HepG2 (cell line): ENCODE data around the gene COL26A1. TPM values are rescaled to one million over a fixed set of nuclear protein-coding genes. Genes with fewer than 3 reads are reported as not detected.

Source experiments
- ATAC-seq: fragments of 200-7000 bp; cut with Tn5 transposase; 3 replicates; pipeline ENCODE4 v1.9.1; 2020; ENCODE audit warnings: mild to moderate bottlenecking, moderate library complexity
- BruUV-seq: library from RNA; stranded (reverse); fragments of 400-500 nt; replicated peaks from 2 replicates; lab custom pipeline; 2021; lab: Mats Ljungman, UMichigan
- CTCF ChIA-PET: fragments of 300-600 bp; formaldehyde crosslinking; extraction: SDS; loops from one replicate; lab custom pipeline; 2021; ENCODE audit warnings: low total read pairs, inconsistent platforms, low intra/inter-chr PET ratio; lab: Yijun Ruan, JAX
- POLR2A ChIA-PET: fragments of 350-600 bp; sonication (Branson Sonifier 250); formaldehyde crosslinking; loops from one replicate; lab custom pipeline; 2020; ENCODE audit warnings: antibody characterized with exemption, inconsistent platforms; lab: Yijun Ruan, JAX
- DNase-seq: peaks from one replicate; pipeline ENCODE4 v3.0.0-alpha.2; 2015; ENCODE audit warnings: low spot score
- FAIRE-seq: peaks from 3 replicates; lab custom pipeline; 2011; peaks lifted over from hg19 to GRCh38; lab: Jason Lieb, UNC
- H2AFZ ChIP-seq: one replicate; pipeline ENCODE4 v1.6.1; 2011; ENCODE audit warnings: low read length, inconsistent platforms
- H3K27ac ChIP-seq: fragments of 300-600 bp; 3 replicates; pipeline ENCODE4 v1.8.0; 2011; ENCODE audit warnings: mixed run types, mild to moderate bottlenecking, mixed read lengths, low read length, inconsistent platforms; ENCODE audit not compliant: insufficient read depth; ENCODE audit errors: extremely low read length
- H3K27me3 ChIP-seq, 2 experiments: fragments of 200-600 bp in 1 of 2; 2 replicates in 1 of 2; 3 replicates in 1 of 2; pipeline versions ENCODE4 v1.6.0 to v1.8.0; 2011; ENCODE audit warnings: low read length in 2 of 2, mild to moderate bottlenecking in 2 of 2, moderate library complexity in 2 of 2, inconsistent platforms in 1 of 2; ENCODE audit not compliant: insufficient read depth in 2 of 2, control insufficient read depth in 1 of 2
- H3K36me3 ChIP-seq, 2 experiments: fragments of 200-600 bp in 1 of 2; replicated peaks in 1 of 2; 2 replicates in 1 of 2; 3 replicates in 1 of 2; pipeline versions ENCODE4 v1.5.1 to v1.8.0; 2011; ENCODE audit warnings: low read length in 2 of 2, inconsistent platforms in 1 of 2; ENCODE audit not compliant: insufficient read depth in 2 of 2, control insufficient read depth in 1 of 2
- H3K4me1 ChIP-seq: 2 replicates; pipeline ENCODE4 v1.5.1; 2012; ENCODE audit warnings: low read length, inconsistent platforms; ENCODE audit not compliant: insufficient read depth
- H3K4me2 ChIP-seq: 2 replicates; pipeline ENCODE4 v1.6.0; 2011; ENCODE audit warnings: low read depth, low read length, inconsistent platforms
- H3K4me3 ChIP-seq, 3 experiments: fragments of 200-600 bp in 1 of 3; sonication (generic), shearing (Covaris generic) in 1 of 3; replicated peaks in 1 of 3; 2 replicates each; pipeline ENCODE4 v1.5.1; 2011 to 2016; ENCODE audit warnings: low read length in 3 of 3, inconsistent platforms in 2 of 3, low read depth in 2 of 3, mild to moderate bottlenecking in 2 of 3, control low read depth in 1 of 3, mixed read lengths in 1 of 3; ENCODE audit not compliant: insufficient read depth in 1 of 3
- H3K79me2 ChIP-seq: one replicate; pipeline ENCODE4 v1.6.1; 2011; ENCODE audit warnings: low read length, inconsistent platforms; ENCODE audit not compliant: insufficient read depth
- H3K9ac ChIP-seq: 2 replicates; pipeline ENCODE4 v1.6.0; 2011; ENCODE audit warnings: mild to moderate bottlenecking, low read depth, low read length, inconsistent platforms; ENCODE audit not compliant: insufficient read depth
- H3K9me3 ChIP-seq: 2 replicates; pipeline ENCODE4 v1.5.1; 2012; ENCODE audit warnings: mild to moderate bottlenecking, low read length
- H4K20me1 ChIP-seq: 2 replicates; pipeline ENCODE4 v1.6.0; 2011; ENCODE audit warnings: inconsistent platforms, mild to moderate bottlenecking, low read length, moderate library complexity; ENCODE audit not compliant: insufficient read depth
- ATRX ChIP-seq: sonication (generic); formaldehyde crosslinking; IDR thresholded peaks from 2 replicates; pipeline ENCODE4 v1.4.0; 2020; ENCODE audit warnings: missing genetic modification reagents, borderline replicate concordance
- HOXA3 ChIP-seq: sonication (generic); formaldehyde crosslinking; IDR thresholded peaks from 2 replicates; pipeline ENCODE4 v1.5.0; 2020; ENCODE audit warnings: missing genetic modification reagents
- MTF2 ChIP-seq: sonication (generic); formaldehyde crosslinking; IDR thresholded peaks from 2 replicates; pipeline ENCODE4 v1.5.0; 2020; ENCODE audit warnings: missing genetic modification reagents, borderline replicate concordance
- SP4 ChIP-seq: sonication (generic); formaldehyde crosslinking; IDR thresholded peaks from 2 replicates; pipeline ENCODE4 v1.8.1; 2023; ENCODE audit warnings: mild to moderate bottlenecking, missing genetic modification reagents
- YEATS4 ChIP-seq: sonication (generic); formaldehyde crosslinking; IDR thresholded peaks from 2 replicates; pipeline ENCODE4 v1.4.0; 2020; ENCODE audit warnings: missing genetic modification reagents, borderline replicate concordance
- WGBS: methylation state at CpG from one replicate; pipeline ENCODE4 v1.1.6; 2017; ENCODE audit warnings: low lambda C conversion rate; 5-methylcytosine and 5-hydroxymethylcytosine counted together
- in situ Hi-C: cut with HindIII; loops from 2 replicates; pipeline ENCODE4 v1.10.0; 2017; ENCODE audit warnings: low pct_unique_long_range_greater_than_20kb; ENCODE audit not compliant: extremely low pct_ligation_motif_present
- intact Hi-C: fragments of 100-400 bp; cut with micrococcal nuclease; formaldehyde crosslinking; loops from one replicate; pipeline ENCODE4 v1.10.0; 2022; ENCODE audit not compliant: unreplicated experiment
- polyA plus RNA-seq, 8 experiments: library from polyadenylated mRNA; depleted of rRNA in 3 of 8; stranded (reverse) in 7 of 8; unstranded in 1 of 8; fragments of >200 nt; fragmentation: Illumina TruSeq in 4 of 8; extraction: Trizol in 4 of 8; gene quantifications; 2 replicates each; pipeline versions ENCODE4 v1.2.1 to v1.2.3, GENCODE V29; 2011 to 2016; ENCODE audit warnings: low read depth in 4 of 8, missing spikeins in 1 of 8, mixed read lengths in 1 of 8; ENCODE audit not compliant: insufficient read depth in 1 of 8
- total RNA-seq, 5 experiments: library from RNA; depleted of rRNA; stranded (reverse); fragments of >200 nt; fragmentation: Illumina TruSeq; extraction: Trizol; gene quantifications; 2 replicates each; pipeline ENCODE4 v1.2.3, GENCODE V29; 2016; ENCODE audit warnings: low read depth in 1 of 5
- TF ChIP-seq, protein P1 (sequence below): sonication (generic); formaldehyde crosslinking; IDR thresholded peaks from 2 replicates; pipeline ENCODE4 v1.4.0; 2020; ENCODE audit warnings: mild to moderate bottlenecking, missing genetic modification reagents
- TF ChIP-seq, protein P2 (sequence below): sonication (generic); formaldehyde crosslinking; IDR thresholded peaks from 2 replicates; pipeline ENCODE4 v1.4.0; 2020; ENCODE audit warnings: missing genetic modification reagents
- TF ChIP-seq, protein P3 (sequence below): sonication (generic); formaldehyde crosslinking; IDR thresholded peaks from 2 replicates; pipeline ENCODE4 v1.4.0; 2020; ENCODE audit warnings: missing genetic modification reagents, borderline replicate concordance

The COL26A1 gene
- total and polyA plus RNA-seq, 2 of the 13 experiments (the other 11 are each of a cell fraction or from before 2014, with no cell fraction given), result 7.8 to 9.2 TPM

DNA sequence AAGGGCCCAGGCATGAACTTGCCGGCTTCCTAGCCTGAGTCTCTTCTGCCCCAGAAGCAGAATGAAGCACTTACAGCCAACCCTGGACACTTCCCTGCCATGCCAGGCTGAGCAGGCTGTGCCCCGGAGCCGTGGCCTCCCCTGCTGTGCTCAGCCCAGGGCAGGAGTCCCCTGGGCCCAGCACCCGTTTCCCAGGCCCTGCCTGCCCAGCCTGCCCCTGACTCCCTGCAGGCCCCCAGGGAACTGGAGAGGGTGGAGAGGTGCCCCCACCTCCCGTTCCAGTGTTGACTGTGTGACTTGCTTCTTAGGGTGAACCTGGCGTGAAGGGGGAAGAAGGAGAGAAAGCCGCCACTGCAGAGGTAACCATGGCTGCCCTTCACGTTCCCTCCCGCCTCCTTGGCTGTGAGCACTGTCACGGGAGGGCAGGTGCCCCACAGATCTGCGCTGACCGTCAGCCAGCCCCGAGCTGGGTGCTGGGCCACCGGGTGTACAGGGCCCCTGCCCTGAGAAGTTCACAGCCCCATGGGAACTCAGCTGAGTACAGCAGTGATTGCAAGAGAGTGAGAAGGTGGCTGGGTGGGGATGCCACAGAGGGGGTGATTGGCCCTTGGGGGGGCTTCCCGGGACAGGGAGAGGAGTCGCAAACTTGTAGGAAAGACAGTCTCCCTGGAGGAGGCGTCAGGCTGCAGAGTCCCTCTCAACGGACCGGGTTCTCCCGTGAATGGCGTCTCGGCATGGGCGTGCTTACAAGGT, 190.5 kb downstream of the COL26A1 start:
- Histone ChIP-seq H3K4me1 (0 out of 2 replicates have a peak, but pooled peaks cover 5% of the 10 kb centered on the region), H4K20me1 (no peaks in the 10 kb centered on the region), H3K79me2 (no peaks in the 10 kb centered on the region), H2AFZ (no peak overlapping the region), H3K36me3 (no peaks in the 10 kb centered on the region), H3K4me3 (no peak overlapping the region), H3K27ac (no peak overlapping the region), H3K27me3 (no peaks in the 10 kb centered on the region), H3K9me3 (no peaks in the 10 kb centered on the region), H3K4me2 (no peak overlapping the region), H3K9ac (no peak overlapping the region)
- POLR2A ChIA-PET, result no interaction called here
- CTCF ChIA-PET, result no interaction called here
- WGBS, result 80% methylated on average over 12 of the region's 23 CpGs
- FAIRE-seq (no peak), ATAC-seq (no peak), DNase-seq (no peak)
- in situ Hi-C loops, result no loop called here
- no TSS peak for BruUV-seq
- intact Hi-C loops, result no loop called here
- no peak for TF ChIP-seq MTF2
- no peak for TF ChIP-seq YEATS4 (CRISPR knock-in tag)
- TF ChIP-seq, protein P1, sequence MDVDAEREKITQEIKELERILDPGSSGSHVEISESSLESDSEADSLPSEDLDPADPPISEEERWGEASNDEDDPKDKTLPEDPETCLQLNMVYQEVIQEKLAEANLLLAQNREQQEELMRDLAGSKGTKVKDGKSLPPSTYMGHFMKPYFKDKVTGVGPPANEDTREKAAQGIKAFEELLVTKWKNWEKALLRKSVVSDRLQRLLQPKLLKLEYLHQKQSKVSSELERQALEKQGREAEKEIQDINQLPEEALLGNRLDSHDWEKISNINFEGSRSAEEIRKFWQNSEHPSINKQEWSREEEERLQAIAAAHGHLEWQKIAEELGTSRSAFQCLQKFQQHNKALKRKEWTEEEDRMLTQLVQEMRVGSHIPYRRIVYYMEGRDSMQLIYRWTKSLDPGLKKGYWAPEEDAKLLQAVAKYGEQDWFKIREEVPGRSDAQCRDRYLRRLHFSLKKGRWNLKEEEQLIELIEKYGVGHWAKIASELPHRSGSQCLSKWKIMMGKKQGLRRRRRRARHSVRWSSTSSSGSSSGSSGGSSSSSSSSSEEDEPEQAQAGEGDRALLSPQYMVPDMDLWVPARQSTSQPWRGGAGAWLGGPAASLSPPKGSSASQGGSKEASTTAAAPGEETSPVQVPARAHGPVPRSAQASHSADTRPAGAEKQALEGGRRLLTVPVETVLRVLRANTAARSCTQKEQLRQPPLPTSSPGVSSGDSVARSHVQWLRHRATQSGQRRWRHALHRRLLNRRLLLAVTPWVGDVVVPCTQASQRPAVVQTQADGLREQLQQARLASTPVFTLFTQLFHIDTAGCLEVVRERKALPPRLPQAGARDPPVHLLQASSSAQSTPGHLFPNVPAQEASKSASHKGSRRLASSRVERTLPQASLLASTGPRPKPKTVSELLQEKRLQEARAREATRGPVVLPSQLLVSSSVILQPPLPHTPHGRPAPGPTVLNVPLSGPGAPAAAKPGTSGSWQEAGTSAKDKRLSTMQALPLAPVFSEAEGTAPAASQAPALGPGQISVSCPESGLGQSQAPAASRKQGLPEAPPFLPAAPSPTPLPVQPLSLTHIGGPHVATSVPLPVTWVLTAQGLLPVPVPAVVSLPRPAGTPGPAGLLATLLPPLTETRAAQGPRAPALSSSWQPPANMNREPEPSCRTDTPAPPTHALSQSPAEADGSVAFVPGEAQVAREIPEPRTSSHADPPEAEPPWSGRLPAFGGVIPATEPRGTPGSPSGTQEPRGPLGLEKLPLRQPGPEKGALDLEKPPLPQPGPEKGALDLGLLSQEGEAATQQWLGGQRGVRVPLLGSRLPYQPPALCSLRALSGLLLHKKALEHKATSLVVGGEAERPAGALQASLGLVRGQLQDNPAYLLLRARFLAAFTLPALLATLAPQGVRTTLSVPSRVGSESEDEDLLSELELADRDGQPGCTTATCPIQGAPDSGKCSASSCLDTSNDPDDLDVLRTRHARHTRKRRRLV (CRISPR knock-in tag), result no peak
- no peak for TF ChIP-seq SP4 (CRISPR knock-in tag)
- no peak for TF ChIP-seq HOXA3
- TF ChIP-seq, protein P2, sequence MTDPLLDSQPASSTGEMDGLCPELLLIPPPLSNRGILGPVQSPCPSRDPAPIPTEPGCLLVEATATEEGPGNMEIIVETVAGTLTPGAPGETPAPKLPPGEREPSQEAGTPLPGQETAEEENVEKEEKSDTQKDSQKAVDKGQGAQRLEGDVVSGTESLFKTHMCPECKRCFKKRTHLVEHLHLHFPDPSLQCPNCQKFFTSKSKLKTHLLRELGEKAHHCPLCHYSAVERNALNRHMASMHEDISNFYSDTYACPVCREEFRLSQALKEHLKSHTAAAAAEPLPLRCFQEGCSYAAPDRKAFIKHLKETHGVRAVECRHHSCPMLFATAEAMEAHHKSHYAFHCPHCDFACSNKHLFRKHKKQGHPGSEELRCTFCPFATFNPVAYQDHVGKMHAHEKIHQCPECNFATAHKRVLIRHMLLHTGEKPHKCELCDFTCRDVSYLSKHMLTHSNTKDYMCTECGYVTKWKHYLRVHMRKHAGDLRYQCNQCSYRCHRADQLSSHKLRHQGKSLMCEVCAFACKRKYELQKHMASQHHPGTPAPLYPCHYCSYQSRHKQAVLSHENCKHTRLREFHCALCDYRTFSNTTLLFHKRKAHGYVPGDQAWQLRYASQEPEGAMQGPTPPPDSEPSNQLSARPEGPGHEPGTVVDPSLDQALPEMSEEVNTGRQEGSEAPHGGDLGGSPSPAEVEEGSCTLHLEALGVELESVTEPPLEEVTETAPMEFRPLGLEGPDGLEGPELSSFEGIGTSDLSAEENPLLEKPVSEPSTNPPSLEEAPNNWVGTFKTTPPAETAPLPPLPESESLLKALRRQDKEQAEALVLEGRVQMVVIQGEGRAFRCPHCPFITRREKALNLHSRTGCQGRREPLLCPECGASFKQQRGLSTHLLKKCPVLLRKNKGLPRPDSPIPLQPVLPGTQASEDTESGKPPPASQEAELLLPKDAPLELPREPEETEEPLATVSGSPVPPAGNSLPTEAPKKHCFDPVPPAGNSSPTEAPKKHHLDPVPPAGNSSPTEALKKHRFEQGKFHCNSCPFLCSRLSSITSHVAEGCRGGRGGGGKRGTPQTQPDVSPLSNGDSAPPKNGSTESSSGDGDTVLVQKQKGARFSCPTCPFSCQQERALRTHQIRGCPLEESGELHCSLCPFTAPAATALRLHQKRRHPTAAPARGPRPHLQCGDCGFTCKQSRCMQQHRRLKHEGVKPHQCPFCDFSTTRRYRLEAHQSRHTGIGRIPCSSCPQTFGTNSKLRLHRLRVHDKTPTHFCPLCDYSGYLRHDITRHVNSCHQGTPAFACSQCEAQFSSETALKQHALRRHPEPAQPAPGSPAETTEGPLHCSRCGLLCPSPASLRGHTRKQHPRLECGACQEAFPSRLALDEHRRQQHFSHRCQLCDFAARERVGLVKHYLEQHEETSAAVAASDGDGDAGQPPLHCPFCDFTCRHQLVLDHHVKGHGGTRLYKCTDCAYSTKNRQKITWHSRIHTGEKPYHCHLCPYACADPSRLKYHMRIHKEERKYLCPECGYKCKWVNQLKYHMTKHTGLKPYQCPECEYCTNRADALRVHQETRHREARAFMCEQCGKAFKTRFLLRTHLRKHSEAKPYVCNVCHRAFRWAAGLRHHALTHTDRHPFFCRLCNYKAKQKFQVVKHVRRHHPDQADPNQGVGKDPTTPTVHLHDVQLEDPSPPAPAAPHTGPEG, result no peak
- TF ChIP-seq ATRX (CRISPR knock-in tag), result no peak
- TF ChIP-seq, protein P3, sequence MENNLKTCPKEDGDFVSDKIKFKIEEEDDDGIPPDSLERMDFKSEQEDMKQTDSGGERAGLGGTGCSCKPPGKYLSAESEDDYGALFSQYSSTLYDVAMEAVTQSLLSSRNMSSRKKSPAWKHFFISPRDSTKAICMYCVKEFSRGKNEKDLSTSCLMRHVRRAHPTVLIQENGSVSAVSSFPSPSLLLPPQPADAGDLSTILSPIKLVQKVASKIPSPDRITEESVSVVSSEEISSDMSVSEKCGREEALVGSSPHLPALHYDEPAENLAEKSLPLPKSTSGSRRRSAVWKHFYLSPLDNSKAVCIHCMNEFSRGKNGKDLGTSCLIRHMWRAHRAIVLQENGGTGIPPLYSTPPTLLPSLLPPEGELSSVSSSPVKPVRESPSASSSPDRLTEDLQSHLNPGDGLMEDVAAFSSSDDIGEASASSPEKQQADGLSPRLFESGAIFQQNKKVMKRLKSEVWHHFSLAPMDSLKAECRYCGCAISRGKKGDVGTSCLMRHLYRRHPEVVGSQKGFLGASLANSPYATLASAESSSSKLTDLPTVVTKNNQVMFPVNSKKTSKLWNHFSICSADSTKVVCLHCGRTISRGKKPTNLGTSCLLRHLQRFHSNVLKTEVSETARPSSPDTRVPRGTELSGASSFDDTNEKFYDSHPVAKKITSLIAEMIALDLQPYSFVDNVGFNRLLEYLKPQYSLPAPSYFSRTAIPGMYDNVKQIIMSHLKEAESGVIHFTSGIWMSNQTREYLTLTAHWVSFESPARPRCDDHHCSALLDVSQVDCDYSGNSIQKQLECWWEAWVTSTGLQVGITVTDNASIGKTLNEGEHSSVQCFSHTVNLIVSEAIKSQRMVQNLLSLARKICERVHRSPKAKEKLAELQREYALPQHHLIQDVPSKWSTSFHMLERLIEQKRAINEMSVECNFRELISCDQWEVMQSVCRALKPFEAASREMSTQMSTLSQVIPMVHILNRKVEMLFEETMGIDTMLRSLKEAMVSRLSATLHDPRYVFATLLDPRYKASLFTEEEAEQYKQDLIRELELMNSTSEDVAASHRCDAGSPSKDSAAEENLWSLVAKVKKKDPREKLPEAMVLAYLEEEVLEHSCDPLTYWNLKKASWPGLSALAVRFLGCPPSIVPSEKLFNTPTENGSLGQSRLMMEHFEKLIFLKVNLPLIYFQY (CRISPR knock-in tag), result no peak
